ENCODE measurements around the gene EIF4G3. TPM values are rescaled to one million over a fixed set of nuclear protein-coding genes. Genes with fewer than 3 reads are reported as not detected.

Gene EIF4G3
- total RNA-seq, 2 donors from 2014 or later, result 33.4 to 38.5 TPM

- H3K27ac ChIP-seq, result no peak overlapping the region
- no peak for DNase-seq (ENCODE audit: low spot score)
- H3K27me3 ChIP-seq, result no peaks in the 10 kb centered on the region
- TF ChIP-seq CTCF (IDR thresholded peaks at IDR 0.05), result no peak
- no peaks in the 10 kb centered on the region for H3K36me3 ChIP-seq
- peaks cover 0 to 14% of the 10 kb centered on the region in 2 donors for H3K4me1 ChIP-seq
- no peak overlapping the region for H3K4me3 ChIP-seq
- no peaks in the 10 kb centered on the region for H3K9me3 ChIP-seq
Measured at GRCh38 chr1:21117159-21117558, 59.5 kb downstream of the EIF4G3 start.

GRCh38 chr1:21115098-21115760 lies 61.5 kb downstream of the EIF4G3 start:
- TF ChIP-seq CTCF (IDR thresholded peaks at IDR 0.05), result no peak
- H3K27me3 ChIP-seq, result no peaks in the 10 kb centered on the region

GRCh38 chr1:21114431-21114830 lies 62.3 kb downstream of the EIF4G3 start:
- Histone ChIP-seq H3K36me3 (no peaks in the 10 kb centered on the region), H3K27me3 (no peaks in the 10 kb centered on the region), H3K4me1 (peaks cover 0 to 14% of the 10 kb centered on the region in 2 donors), H3K9me3 (no peaks in the 10 kb centered on the region), H3K27ac (no peak overlapping the region), H3K4me3 (no peak overlapping the region)
- no peak for TF ChIP-seq CTCF (IDR thresholded peaks at IDR 0.05)
- DNase-seq (ENCODE audit: low spot score), result no peak

More at GRCh38 chr1:21115098-21115760, 61.5 kb downstream of the EIF4G3 start:
- Histone ChIP-seq H3K36me3 (no peaks in the 10 kb centered on the region), H3K27ac (no peak overlapping the region), H3K4me1 (peaks cover 0 to 14% of the 10 kb centered on the region in 2 donors), H3K4me3 (no peak overlapping the region), H3K9me3 (no peaks in the 10 kb centered on the region)
- no peak for DNase-seq (ENCODE audit: low spot score)

GRCh38 chr1:21110163-21110562 lies 66.5 kb downstream of the EIF4G3 start:
- H3K36me3 ChIP-seq, result no peaks in the 10 kb centered on the region

GRCh38 chr1:21106709-21107108 lies 70.0 kb downstream of the EIF4G3 start:
- H3K4me3 ChIP-seq, result no peak overlapping the region
- no peak for TF ChIP-seq CTCF (IDR thresholded peaks at IDR 0.05)
- no peaks in the 10 kb centered on the region for H3K36me3 ChIP-seq
- no peaks in the 10 kb centered on the region for H3K27me3 ChIP-seq
- H3K9me3 ChIP-seq, result no peaks in the 10 kb centered on the region
- DNase-seq (ENCODE audit: low spot score), result no peak
- no peaks in the 10 kb centered on the region for H3K4me1 ChIP-seq
- no peak overlapping the region for H3K27ac ChIP-seq

More at GRCh38 chr1:21110163-21110562, 66.5 kb downstream of the EIF4G3 start:
- H3K9me3 ChIP-seq, result no peaks in the 10 kb centered on the region
- peaks cover 0 to 10% of the 10 kb centered on the region in 2 donors for H3K4me1 ChIP-seq
- H3K27ac ChIP-seq, result no peak overlapping the region
- no peaks in the 10 kb centered on the region for H3K27me3 ChIP-seq
- no peak overlapping the region for H3K4me3 ChIP-seq
- DNase-seq (ENCODE audit: low spot score), result no peak
- TF ChIP-seq CTCF (IDR thresholded peaks at IDR 0.05), result no peak

- Histone ChIP-seq H3K9me3 (no peaks in the 10 kb centered on the region), H3K27me3 (no peaks in the 10 kb centered on the region), H3K27ac (no peak overlapping the region), H3K36me3 (no peaks in the 10 kb centered on the region), H3K4me3 (no peak overlapping the region), H3K4me1 (no peaks in the 10 kb centered on the region)
- TF ChIP-seq CTCF (IDR thresholded peaks at IDR 0.05), result no peak
- DNase-seq (ENCODE audit: low spot score), result no peak
Measured at GRCh38 chr1:21106238-21106637, 70.5 kb downstream of the EIF4G3 start.

Measured in right atrium auricular region (tissue), 2 donors.